GM19438 (cell line): ENCODE data around the gene SLC38A9.
"Not testable (repeated sequence)": the region's sequence is repeated elsewhere in the genome, so short reads cannot be mapped to it uniquely, and the experiment has no call there.

Source experiments
- ATAC-seq: cut with Tn5 transposase; IDR thresholded peaks from one replicate; pipeline ENCODE4 v1.9.1; 2021; ENCODE audit warnings: low read depth; ENCODE audit not compliant: unreplicated experiment

SLC38A9 gene, protein sequence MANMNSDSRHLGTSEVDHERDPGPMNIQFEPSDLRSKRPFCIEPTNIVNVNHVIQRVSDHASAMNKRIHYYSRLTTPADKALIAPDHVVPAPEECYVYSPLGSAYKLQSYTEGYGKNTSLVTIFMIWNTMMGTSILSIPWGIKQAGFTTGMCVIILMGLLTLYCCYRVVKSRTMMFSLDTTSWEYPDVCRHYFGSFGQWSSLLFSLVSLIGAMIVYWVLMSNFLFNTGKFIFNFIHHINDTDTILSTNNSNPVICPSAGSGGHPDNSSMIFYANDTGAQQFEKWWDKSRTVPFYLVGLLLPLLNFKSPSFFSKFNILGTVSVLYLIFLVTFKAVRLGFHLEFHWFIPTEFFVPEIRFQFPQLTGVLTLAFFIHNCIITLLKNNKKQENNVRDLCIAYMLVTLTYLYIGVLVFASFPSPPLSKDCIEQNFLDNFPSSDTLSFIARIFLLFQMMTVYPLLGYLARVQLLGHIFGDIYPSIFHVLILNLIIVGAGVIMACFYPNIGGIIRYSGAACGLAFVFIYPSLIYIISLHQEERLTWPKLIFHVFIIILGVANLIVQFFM

DNA sequence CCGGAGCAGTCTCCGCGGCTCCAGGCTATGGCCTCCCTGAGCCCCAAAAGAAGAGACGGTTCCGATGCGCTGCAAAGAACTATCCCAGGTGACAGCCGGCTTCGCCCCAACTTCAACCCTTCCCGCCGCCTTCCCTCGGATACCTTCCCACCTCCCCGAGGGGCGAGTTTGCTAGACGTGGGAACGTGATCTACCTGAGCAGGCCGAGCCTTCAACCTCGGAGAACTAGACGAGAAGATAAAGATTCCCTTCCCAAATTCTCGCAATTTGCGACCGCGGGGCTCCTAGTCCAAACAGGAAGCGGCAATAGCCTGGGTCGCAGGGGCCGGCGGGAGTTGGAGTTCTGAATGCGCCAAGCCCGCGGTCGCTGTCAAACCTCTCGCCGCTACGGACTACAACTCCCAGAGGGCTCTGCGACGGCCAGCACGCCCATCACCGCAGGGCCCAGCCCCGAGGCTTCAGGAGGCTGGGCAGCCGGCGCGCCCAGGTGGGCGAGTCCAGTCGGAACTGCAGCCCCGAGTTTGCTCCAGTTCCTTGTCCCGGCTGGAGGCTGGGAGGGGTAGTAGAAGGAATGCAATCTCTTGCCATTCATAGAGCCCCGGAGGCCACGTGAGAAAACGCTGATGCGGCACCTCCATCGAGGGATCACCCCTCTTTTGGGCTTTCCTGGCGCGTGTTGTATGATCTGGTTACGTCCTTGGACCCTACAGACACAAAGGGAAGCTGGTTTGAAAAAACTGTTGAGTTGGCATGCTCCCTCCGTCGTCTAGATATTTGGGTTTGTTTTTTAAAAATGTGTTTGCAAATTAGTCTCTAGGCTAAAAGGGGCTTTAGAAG lies at the start of gene SLC38A9:
Gene SLC38A9, minus strand, starts transcription at position 302 of the 837 bp plus-strand sequence. CDS start 14,366 bp downstream, outside the sequence.
- ATAC-seq = peak; percentile 99

DNA sequence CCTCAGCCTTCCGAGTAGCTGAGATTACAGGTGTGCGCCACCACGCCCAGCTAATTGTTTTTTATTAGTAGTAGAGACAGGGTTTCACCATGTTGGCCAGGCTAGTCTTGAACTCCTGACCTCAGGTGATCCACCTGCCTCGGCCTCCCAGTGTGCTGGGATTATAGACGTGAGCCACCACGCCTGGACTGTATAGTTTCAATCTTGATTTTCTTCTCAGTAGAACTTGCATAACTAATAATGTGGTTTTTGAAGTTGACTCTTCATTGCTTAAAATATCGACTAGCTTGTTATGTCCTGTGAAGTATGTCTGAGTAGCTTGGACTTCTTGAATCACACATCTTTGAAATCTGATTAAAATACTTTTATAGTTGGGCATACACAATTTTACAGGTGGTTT lies 49.6 kb upstream of the SLC38A9 start:
- ATAC-seq = not testable (repeated sequence)

DNA sequence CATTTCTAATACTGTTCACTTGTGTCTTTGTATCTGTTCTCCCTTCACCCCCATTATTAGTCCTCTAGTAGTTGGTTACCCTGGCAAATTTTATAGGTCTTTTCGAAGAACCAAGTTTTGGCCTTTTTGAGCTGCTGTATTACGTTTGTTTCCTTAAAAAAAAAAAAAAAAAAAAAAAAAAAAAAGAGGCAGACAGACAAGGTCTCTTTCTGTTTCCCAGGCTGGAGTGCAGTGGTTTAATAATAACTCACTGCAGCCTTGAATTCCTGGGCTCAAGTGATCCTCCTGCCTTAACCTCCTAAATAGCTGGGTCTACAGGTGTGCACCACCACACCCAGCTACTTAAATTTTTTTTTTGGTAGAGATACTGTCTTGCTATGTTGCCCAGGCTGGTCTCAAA lies 46.6 kb upstream of the SLC38A9 start:
- no peak for ATAC-seq

DNA sequence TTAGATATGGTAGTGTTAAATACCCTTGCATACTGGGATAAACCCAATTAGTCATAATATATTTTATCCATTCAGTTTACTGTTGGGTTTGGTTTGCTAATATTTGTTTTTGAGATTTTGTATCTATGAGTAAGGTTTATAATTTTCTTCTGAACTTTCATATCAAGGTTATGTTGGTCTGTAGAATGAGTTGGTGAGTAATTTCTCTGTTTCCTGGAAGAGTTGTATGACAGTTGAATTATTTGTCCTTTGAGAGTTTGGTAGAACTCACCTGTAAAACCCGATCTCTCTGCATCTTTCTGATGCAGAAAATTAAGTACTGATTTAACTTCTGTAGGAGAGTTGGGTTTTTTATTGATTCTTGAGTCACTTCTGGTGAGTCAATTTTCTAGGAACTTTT lies 46.1 kb upstream of the SLC38A9 start:
- ATAC-seq = no peak

DNA sequence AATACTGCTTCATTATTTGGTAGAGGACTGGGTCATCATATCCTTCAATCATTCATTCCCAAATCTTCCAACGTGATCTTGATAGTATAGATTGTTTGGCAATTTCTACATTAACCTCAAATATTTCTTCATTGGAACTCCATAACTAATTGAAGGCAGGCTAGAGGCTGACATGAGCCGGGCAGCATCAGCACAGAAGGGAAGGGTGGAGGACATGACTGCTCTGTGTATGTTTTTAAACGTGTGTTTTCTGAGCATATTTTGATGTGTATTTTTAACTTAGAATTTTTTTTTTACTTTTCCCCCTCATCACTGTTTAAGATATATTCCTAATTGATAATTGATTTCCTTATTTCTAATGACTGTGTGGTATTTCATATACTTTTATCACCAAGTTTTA lies 38.4 kb upstream of the SLC38A9 start:
- ATAC-seq = no peak

DNA sequence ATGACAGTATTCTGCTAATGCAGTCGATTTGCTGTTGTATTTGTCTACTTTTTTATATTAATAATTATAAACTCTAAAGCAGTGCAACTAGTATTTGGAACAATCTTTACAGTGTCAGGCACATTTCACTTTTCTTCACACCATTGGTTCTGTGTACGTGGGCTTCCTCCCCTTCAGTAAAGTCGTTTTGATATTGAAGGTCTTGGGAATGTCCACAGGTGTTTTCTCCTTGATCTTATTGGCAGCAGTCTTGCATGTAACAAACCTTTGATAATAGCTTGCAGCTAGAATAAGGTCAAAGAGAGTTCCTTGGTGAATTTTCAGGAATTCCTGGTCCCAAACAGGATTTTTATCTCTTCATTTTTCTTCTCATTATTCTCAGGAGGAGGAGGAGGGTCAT lies 37.9 kb upstream of the SLC38A9 start:
- no peak for ATAC-seq

DNA sequence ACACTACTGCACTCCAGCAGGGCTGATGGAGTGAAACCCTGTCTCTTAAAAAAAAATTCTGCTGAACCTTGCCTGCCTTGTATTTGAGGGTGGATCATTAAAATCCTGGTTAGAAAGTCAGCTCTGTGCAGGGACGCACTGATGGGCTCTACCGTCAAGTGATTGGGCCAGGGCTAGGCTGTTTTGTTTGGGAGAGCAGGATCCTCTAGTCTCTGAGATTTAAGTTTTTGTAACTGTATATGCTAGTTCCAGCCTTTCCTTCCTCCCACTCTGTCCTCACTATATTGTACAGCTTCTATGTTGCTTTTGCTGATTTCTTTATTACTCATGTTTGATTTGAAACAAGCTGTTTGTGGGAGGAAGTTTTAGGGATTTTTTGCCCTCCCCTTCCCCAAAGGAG lies 37.3 kb upstream of the SLC38A9 start:
- no peak for ATAC-seq

DNA sequence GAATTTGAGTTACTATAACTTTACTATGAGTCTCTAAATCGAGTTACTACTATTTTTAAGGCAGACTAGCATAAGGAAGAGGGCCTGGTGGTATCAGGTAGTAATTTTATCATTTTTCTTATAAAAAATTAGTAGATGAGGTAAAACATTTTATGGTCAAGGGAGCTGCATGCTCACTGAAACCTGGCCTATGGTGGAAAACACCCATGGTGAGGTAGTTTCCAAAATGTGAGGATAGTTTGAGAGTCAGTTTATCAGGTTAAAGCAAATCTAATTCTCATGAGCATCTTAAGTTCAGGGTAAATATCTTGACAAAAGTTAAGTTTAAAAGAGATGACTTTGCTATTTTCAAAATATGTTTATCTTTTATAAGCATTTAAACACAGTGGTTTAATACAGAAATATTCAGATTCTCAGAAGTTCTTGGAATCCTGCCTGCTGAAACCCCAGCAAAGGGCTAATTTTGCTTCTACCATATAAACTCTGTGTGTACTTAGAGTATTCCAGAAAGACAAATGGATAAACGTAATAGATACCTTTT lies 35.7 kb upstream of the SLC38A9 start:
- no peak for ATAC-seq

DNA sequence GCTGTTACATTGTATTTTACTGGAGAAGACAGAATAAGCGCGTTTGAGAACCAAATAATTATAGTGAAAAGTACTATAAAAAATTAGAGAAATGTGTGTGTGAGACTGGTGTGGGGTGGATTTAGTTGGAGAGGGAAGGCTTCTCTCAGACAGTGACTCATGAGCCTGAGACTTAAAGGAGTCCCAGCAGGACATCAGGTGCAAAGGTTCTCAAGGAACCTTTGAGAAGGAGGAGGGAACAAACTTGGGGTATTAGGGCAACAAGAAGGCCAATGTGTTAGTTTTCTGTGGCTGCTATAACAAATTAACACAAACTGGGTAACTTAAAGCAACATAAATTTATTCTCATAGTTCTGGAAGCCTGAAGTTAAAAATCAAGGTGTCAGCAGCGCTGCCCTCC lies 30.7 kb upstream of the SLC38A9 start:
- no peak for ATAC-seq

DNA sequence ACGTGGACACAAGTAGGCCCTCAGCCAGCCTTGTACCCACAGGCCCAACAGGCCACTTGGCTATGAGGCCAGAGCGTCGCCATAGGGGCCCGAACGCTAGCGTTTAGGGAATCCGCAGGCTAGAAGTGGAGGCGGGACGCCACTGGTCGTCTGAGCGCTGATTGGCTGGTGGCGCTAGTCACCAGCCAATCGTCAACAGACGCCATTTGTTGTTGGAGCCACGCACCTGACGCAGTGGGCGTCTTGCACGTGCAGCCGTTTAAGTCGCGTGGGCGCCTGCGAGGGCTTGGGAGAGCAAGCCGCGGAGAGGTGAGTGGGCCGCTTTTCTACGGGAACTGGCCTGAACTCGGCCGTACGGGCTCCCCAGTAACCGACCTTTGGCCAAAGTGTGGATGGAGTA lies 25.7 kb upstream of the SLC38A9 start, which contains the start of gene DDX4:
Gene DDX4, plus strand, starts transcription at position 269 of the 400 bp plus-strand sequence. CDS start 903 bp downstream, outside the sequence.
- ATAC-seq = no peak

DNA sequence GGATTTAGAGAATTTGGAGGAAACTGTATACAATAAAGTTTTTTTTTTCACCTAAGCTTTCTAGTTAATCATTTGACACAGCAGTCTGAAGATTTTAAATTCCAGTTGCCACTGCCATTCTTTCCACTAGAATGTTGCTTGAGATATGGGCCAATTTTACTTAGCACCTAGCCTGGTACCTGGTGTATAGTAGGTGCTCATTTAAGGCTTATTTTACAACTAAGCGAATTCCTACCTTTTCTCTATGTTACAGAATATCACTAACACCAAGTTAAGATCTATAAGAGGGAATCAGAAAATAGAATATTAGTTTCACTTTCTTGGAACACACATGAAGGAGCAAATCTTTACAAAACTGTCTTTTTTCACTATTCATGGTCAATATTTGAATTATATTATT lies 22.5 kb upstream of the SLC38A9 start:
- no peak for ATAC-seq

DNA sequence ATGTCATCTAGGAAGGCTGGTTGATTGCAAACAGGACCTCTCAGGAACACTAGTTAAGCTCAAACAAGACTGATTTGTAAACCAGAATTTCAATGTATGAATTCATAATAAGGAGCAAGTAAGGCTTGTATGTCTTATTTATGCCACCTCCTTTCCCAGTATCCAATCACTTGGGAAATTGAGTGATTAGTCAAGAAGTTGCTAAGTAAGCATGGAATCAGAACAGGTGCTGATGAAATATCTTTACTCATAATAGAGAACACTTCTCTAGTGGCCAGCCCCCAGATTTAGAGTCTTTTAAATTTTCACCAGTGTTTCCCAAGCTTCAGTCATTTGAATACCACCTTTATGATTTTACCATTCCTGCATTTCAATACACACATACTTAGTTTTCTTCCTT lies 20.5 kb upstream of the SLC38A9 start:
- ATAC-seq = no peak

DNA sequence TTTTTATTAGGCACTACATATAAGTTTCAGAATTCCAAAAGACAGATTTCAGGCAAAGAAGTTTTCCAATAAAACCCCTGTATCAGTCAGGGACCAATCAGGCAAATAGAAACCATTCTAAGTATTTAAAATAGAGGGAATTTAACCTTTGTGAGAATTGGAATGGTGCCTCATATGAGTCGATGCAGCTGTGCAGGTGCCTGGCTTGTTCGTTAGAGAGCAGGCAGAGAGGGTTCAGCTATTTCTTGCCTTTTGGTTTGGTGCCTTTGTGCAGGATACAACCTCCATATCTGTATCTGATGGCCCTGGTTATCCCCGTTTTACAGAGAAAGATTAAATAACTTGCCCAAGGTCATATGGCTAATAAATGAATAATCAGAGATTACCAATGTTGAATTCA lies 19.7 kb upstream of the SLC38A9 start:
- ATAC-seq = no peak

DNA sequence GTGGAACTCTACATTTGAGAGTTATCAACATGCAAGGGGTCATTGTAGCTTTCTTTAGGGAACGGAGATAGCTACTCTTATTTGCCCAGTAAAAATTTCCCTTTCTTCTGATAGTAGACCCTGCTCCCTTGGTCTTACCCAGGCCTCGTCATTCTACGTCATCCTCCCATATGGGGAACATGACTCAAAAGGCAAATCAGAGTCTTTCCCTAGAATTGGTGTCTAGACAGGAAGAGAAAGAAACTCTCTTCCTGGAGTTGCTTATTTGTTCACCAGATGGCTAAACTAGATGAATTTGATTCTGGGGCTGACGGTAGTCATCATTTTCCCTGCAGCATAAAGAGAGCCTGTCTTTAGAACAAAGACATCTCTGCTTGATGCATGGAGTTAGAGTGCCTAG lies 12.2 kb upstream of the SLC38A9 start:
- ATAC-seq = no peak

DNA sequence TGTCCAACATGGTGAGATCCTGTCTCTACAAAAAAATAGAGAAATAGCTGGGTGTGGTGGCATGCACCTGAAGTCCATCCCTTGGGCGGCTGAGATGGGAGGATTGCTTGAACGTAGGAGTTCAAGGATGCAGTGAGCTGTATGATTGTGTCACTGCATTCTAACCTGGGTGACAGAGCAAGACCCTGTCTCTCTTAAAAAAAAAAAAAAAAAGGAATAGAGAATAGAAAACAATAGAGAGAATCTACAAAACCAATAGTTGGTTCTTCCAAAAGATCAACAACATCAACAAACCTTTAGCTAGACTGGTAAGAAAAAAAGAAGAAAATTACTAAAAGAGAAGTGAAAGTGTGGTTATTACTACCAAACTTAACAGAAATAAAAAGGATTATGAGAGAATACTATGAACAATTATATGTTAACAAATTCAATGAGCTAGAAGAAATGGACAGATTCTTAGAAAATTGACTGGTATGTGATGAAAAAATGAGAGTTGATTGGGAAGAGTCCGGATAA lies 8.1 kb upstream of the SLC38A9 start:
- no peak for ATAC-seq

DNA sequence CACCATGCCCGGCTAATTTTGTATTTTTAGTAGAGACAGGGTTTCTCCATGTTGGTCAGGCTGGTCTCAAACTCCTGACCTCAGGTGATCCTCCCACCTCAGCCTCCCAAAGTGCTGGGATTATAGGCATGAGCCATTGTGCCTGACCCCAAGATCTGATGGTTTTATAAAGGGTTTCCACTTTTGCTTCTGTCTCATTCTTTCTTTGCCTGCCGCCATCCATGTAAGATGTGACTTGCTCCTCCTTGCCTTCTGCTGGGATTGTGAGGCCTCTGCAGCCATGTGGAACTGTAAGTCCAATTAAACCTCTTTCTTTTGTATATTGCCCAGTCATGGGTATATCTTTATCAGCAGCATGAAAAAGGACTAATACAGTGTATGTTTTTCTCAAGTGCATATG lies 6.9 kb upstream of the SLC38A9 start:
- ATAC-seq = not testable (repeated sequence)

DNA sequence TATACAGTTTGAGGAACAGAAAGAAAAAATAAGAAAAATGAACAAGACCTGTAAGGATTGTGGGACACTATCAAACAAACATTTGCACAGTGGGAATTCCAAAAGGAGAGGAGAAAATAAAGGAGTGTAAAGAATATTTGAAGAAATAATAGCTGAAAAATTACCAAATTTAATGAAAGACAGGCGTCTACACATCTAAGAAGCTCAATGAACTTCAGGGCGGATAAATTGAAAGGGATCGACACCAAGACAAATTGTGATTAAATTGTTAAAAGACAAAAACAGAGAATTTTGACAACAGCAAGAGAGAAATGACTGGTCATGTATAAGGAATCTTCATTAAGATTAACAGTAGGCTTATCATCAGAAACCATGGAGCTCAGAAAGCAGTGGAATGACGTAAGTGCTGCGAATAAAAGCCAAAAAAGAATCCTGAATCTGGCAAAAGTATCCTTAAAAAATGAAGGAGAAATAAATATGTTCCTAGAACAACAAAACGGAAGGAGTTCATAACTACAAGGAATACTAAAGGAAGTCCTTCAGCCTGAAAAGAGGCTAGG lies 3.5 kb upstream of the SLC38A9 start:
- ATAC-seq = no peak

DNA sequence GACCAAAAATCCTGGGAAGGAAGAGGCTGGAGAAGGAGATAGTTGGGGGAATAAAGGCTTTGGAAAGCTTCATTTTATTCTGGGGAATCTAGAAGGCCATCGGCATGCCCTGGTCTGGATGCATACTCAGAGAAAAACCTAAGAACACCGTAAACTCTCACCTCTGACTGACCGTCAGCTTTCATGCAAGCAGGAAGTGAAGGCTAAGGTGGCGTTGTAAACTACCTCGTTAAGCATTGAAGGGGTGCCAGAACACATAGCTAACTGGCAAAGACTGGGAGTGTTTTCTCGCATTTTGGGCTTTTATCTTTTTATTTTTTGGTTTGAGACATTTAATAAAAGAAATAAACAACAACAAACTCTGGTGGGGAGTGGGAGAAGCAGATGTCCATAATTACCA lies 2.6 kb upstream of the SLC38A9 start:
- no peak for ATAC-seq

DNA sequence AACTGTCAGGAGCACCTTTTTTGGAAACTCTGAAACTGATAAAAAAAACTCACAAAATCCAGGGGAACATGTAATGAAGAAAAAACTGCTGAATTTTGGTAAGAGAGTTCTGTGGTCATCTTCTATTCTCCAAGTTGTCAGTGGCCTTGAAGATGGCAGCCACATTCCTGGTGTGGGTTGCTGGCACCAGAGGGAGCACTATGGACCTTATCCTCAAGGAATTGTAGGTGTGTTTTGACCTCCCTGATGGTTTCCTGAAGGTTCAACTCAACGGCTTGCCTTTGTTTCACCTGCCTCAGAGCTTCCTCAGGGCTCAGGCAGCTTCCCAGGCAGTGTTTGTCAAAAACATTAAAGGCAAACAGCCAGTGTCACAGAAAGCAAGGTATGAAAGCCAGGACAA lies 2.2 kb upstream of the SLC38A9 start:
- ATAC-seq = no peak

DNA sequence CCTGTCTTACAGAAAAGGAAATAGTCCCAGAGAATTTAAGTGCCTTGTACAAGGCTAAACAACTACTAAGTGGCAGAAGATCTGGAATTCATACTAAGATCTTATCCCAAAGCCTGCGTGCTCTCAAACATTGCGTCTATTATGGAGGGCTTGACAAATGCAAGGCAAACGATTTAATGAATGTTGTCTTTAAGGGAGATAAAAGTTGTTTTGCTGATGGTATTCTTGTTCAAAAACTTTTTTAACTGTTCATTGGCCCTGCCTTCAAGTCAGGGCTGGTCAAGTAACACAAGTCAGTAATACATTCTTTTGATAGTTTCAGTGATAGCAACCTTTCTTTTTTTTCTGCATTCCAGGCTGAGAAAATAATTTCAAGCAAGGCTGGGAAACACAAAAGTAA lies 1.7 kb upstream of the SLC38A9 start:
- ATAC-seq = no peak
